ENCODE results near the gene TRANK1. TPM values are rescaled to one million over a fixed set of nuclear protein-coding genes. Genes with fewer than 3 reads are reported as not detected.

The TRANK1 gene
- polyA plus RNA-seq, 1 donor from 2014 or later: 11.6 TPM

- H2AFZ ChIP-seq (ENCODE audit: low read depth, low read length): no peak overlapping the region
- H3K4me2 ChIP-seq (ENCODE audit: low read length): no peak overlapping the region
- no peak overlapping the region for H3K27ac ChIP-seq (ENCODE audit: low read length)
- no peaks in the 10 kb centered on the region for H3K79me2 ChIP-seq (replicated peaks; ENCODE audit: insufficient read depth, low read length)
- H3K27me3 ChIP-seq (ENCODE audit: insufficient read depth, low read depth, low read length): no peaks in the 10 kb centered on the region
- H4K20me1 ChIP-seq (ENCODE audit: insufficient read depth): no peaks in the 10 kb centered on the region
- no peaks in the 10 kb centered on the region for H3K9me2 ChIP-seq (ENCODE audit: insufficient read depth, low read length)
- no peak overlapping the region for H3K9ac ChIP-seq (ENCODE audit: low read length)
- no peaks in the 10 kb centered on the region for H3K36me3 ChIP-seq (ENCODE audit: insufficient read depth, low read length)
- no peak overlapping the region for H3K4me3 ChIP-seq (ENCODE audit: low read length)
- TF ChIP-seq SMC3 (conservative IDR thresholded peaks at IDR 0.05; ENCODE audit: poor library complexity) (no peak), POLR2AphosphoS5 (IDR thresholded peaks at IDR 0.05) (no peak), MXI1 (conservative IDR thresholded peaks at IDR 0.05; ENCODE audit: poor library complexity, severe bottlenecking) (no peak), REST (IDR thresholded peaks at IDR 0.05; ENCODE audit: borderline replicate concordance) (no peak), CTCF (IDR thresholded peaks at IDR 0.05; ENCODE audit: poor library complexity, severe bottlenecking) (no peak), EP300 (conservative IDR thresholded peaks at IDR 0.05; ENCODE audit: poor library complexity, severe bottlenecking) (no peak), RAD21 (conservative IDR thresholded peaks at IDR 0.05) (no peak), TAF1 (IDR thresholded peaks at IDR 0.05; ENCODE audit: low read depth) (no peak), EZH2 (IDR thresholded peaks at IDR 0.05; ENCODE audit: borderline replicate concordance, insufficient read depth, low read length, poor library complexity, severe bottlenecking) (no peak)
- no peaks in the 10 kb centered on the region for H3K9me3 ChIP-seq (ENCODE audit: low read length)
- H3F3A ChIP-seq (ENCODE audit: insufficient read depth, low read length, poor library complexity, severe bottlenecking): no peaks in the 10 kb centered on the region
Observed at GRCh38 chr3:36827133-36827532, 117.7 kb downstream of the TRANK1 start.

GRCh38 chr3:36826240-36826639, 118.6 kb downstream of the TRANK1 start:
- Histone ChIP-seq H3K4me2 (ENCODE audit: low read length) (no peak overlapping the region), H2AFZ (ENCODE audit: low read depth, low read length) (no peak overlapping the region), H3K9me3 (ENCODE audit: low read length) (no peaks in the 10 kb centered on the region), H3K4me3 (ENCODE audit: low read length) (no peak overlapping the region), H4K20me1 (ENCODE audit: insufficient read depth) (no peaks in the 10 kb centered on the region), H3K79me2 (replicated peaks; ENCODE audit: insufficient read depth, low read length) (no peaks in the 10 kb centered on the region), H3K27me3 (ENCODE audit: insufficient read depth, low read depth, low read length) (no peaks in the 10 kb centered on the region), H3K27ac (ENCODE audit: low read length) (no peak overlapping the region), H3K9me2 (ENCODE audit: insufficient read depth, low read length) (no peaks in the 10 kb centered on the region), H3K9ac (ENCODE audit: low read length) (no peak overlapping the region), H3F3A (ENCODE audit: insufficient read depth, low read length, poor library complexity, severe bottlenecking) (no peaks in the 10 kb centered on the region), H3K36me3 (ENCODE audit: insufficient read depth, low read length) (no peaks in the 10 kb centered on the region)
- TF ChIP-seq POLR2AphosphoS5 (IDR thresholded peaks at IDR 0.05): no peak
- TF ChIP-seq MXI1 (conservative IDR thresholded peaks at IDR 0.05; ENCODE audit: poor library complexity, severe bottlenecking): no peak

GRCh38 chr3:36824443-36824842, 120.4 kb downstream of the TRANK1 start:
- Histone ChIP-seq H3K27ac (ENCODE audit: low read length) (no peak overlapping the region), H4K20me1 (ENCODE audit: insufficient read depth) (no peaks in the 10 kb centered on the region), H3K4me3 (ENCODE audit: low read length) (no peak overlapping the region), H3F3A (ENCODE audit: insufficient read depth, low read length, poor library complexity, severe bottlenecking) (no peaks in the 10 kb centered on the region), H3K27me3 (ENCODE audit: insufficient read depth, low read depth, low read length) (no peaks in the 10 kb centered on the region), H3K9me2 (ENCODE audit: insufficient read depth, low read length) (no peaks in the 10 kb centered on the region), H3K9ac (ENCODE audit: low read length) (no peak overlapping the region), H3K4me2 (ENCODE audit: low read length) (no peak overlapping the region), H3K36me3 (ENCODE audit: insufficient read depth, low read length) (no peaks in the 10 kb centered on the region), H3K79me2 (replicated peaks; ENCODE audit: insufficient read depth, low read length) (no peaks in the 10 kb centered on the region), H2AFZ (ENCODE audit: low read depth, low read length) (no peak overlapping the region), H3K9me3 (ENCODE audit: low read length) (no peaks in the 10 kb centered on the region)
- TF ChIP-seq POLR2AphosphoS5 (IDR thresholded peaks at IDR 0.05) (no peak), REST (IDR thresholded peaks at IDR 0.05; ENCODE audit: borderline replicate concordance) (no peak), EP300 (conservative IDR thresholded peaks at IDR 0.05; ENCODE audit: poor library complexity, severe bottlenecking) (no peak), CTCF (IDR thresholded peaks at IDR 0.05; ENCODE audit: poor library complexity, severe bottlenecking) (no peak), RAD21 (conservative IDR thresholded peaks at IDR 0.05) (no peak), MXI1 (conservative IDR thresholded peaks at IDR 0.05; ENCODE audit: poor library complexity, severe bottlenecking) (no peak), EZH2 (IDR thresholded peaks at IDR 0.05; ENCODE audit: borderline replicate concordance, insufficient read depth, low read length, poor library complexity, severe bottlenecking) (no peak), TAF1 (IDR thresholded peaks at IDR 0.05; ENCODE audit: low read depth) (no peak), SMC3 (conservative IDR thresholded peaks at IDR 0.05; ENCODE audit: poor library complexity) (no peak)
